IMR-90 (cell line): ENCODE measurements around the gene PODXL. TPM values are rescaled to one million over a fixed set of nuclear protein-coding genes. Genes with fewer than 3 reads are reported as not detected.

Experiments used
- ATAC-seq: fragments of 200-7000 bp; cut with Tn5 transposase; 2 replicates; pipeline ENCODE4 v1.9.1; 2020; ENCODE audit warnings: low read depth, mild to moderate bottlenecking, moderate library complexity
- BruUV-seq: library from RNA; stranded (reverse); fragments of 400-500 nt; replicated peaks from 2 replicates; lab custom pipeline; 2021; lab: Mats Ljungman, UMichigan
- CTCF ChIA-PET: fragments of 300-600 bp; formaldehyde crosslinking; extraction: SDS; loops from one replicate; lab custom pipeline; 2021; ENCODE audit warnings: antibody characterized with exemption; lab: Yijun Ruan, JAX
- POLR2A ChIA-PET: fragments of 300-600 bp; sonication (Branson Sonifier 250); formaldehyde crosslinking; loops from one replicate; lab custom pipeline; 2022; ENCODE audit warnings: antibody characterized with exemption; ENCODE audit not compliant: unreplicated experiment; lab: Charles Lee
- DNase-seq: peaks from one replicate; pipeline ENCODE4 v3.0.0; 2013
- H2AFZ ChIP-seq: replicated peaks from 2 replicates; pipeline ENCODE3; 2013; ENCODE audit warnings: low read length, mild to moderate bottlenecking; ENCODE audit not compliant: poor library complexity
- H2AK5ac ChIP-seq: 2 replicates; pipeline ENCODE4 v1.6.1; 2013; ENCODE audit warnings: low read depth, low read length, inconsistent platforms
- H2AK9ac ChIP-seq: replicated peaks from 2 replicates; pipeline ENCODE3; 2013; ENCODE audit warnings: mild to moderate bottlenecking, low read depth, low read length, moderate library complexity; ENCODE audit not compliant: poor library complexity
- H2BK120ac ChIP-seq: 2 replicates; pipeline ENCODE4 v1.6.1; 2013; ENCODE audit warnings: low read depth, low read length, inconsistent platforms
- H2BK15ac ChIP-seq: 3 replicates; pipeline ENCODE4 v1.6.1; 2013; ENCODE audit warnings: low read depth, low read length, inconsistent platforms
- H2BK20ac ChIP-seq: 2 replicates; pipeline ENCODE4 v1.6.1; 2013; ENCODE audit warnings: low read depth, mild to moderate bottlenecking, inconsistent platforms, low read length, moderate library complexity
- H2BK5ac ChIP-seq: 2 replicates; pipeline ENCODE4 v1.6.1; 2013; ENCODE audit warnings: mild to moderate bottlenecking, low read depth, low read length, inconsistent platforms; ENCODE audit not compliant: poor library complexity, severe bottlenecking
- H3K14ac ChIP-seq: replicated peaks from 2 replicates; pipeline ENCODE4 v1.6.1; 2013; ENCODE audit warnings: low read depth, low read length, inconsistent platforms
- H3K18ac ChIP-seq: 2 replicates; pipeline ENCODE4 v1.6.1; 2013; ENCODE audit warnings: low read depth, low read length, control low read depth
- H3K23ac ChIP-seq: 2 replicates; pipeline ENCODE4 v1.6.1; 2013; ENCODE audit warnings: low read depth, low read length, inconsistent platforms
- H3K27ac ChIP-seq: 2 replicates; pipeline ENCODE4 v1.5.1; 2013; ENCODE audit warnings: mild to moderate bottlenecking, control low read depth, low read length; ENCODE audit not compliant: insufficient read depth
- H3K27me3 ChIP-seq: 2 replicates; pipeline ENCODE4 v1.6.1; 2013; ENCODE audit warnings: low read length; ENCODE audit not compliant: control insufficient read depth, insufficient read depth
- H3K36me3 ChIP-seq: 2 replicates; pipeline ENCODE4 v1.6.1; 2013; ENCODE audit warnings: low read length, mixed read lengths; ENCODE audit not compliant: control insufficient read depth, insufficient read depth
- H3K4ac ChIP-seq: 2 replicates; pipeline ENCODE4 v1.6.1; 2013; ENCODE audit warnings: low read depth, low read length, inconsistent platforms
- H3K4me1 ChIP-seq: 2 replicates; pipeline ENCODE4 v1.6.1; 2013; ENCODE audit warnings: low read length, mixed read lengths; ENCODE audit not compliant: control insufficient read depth, insufficient read depth
- H3K4me2 ChIP-seq: 2 replicates; pipeline ENCODE4 v1.6.1; 2013; ENCODE audit warnings: low read depth, mild to moderate bottlenecking, control low read depth, low read length, moderate library complexity
- H3K4me3 ChIP-seq: 2 replicates; pipeline ENCODE4 v1.5.1; 2013; ENCODE audit warnings: low read depth, mild to moderate bottlenecking, control low read depth, low read length, moderate library complexity; ENCODE audit not compliant: insufficient read depth
- H3K56ac ChIP-seq: 2 replicates; pipeline ENCODE4 v1.6.1; 2013; ENCODE audit warnings: low read length, inconsistent platforms; ENCODE audit not compliant: insufficient read depth; ENCODE audit errors: extremely low read depth
- H3K79me1 ChIP-seq, 2 experiments: 2 replicates each; pipeline ENCODE4 v1.6.1; 2013; ENCODE audit warnings: low read length in 2 of 2, inconsistent platforms in 1 of 2, low read depth in 1 of 2
- H3K9ac ChIP-seq: 2 replicates; pipeline ENCODE4 v1.6.1; 2013; ENCODE audit warnings: low read depth, low read length, control low read depth
- H3K9me1 ChIP-seq: 2 replicates; pipeline ENCODE4 v1.6.1; 2013; ENCODE audit warnings: low read length, inconsistent platforms; ENCODE audit not compliant: insufficient read depth
- H3K9me3 ChIP-seq: 2 replicates; pipeline ENCODE4 v1.6.1; 2013; ENCODE audit warnings: low read length; ENCODE audit not compliant: control insufficient read depth, insufficient read depth
- H4K20me1 ChIP-seq: 2 replicates; pipeline ENCODE4 v1.6.1; 2013; ENCODE audit warnings: low read length, inconsistent platforms; ENCODE audit not compliant: insufficient read depth
- H4K5ac ChIP-seq: 2 replicates; pipeline ENCODE4 v1.6.1; 2013; ENCODE audit warnings: mild to moderate bottlenecking, low read depth, low read length, control low read depth
- H4K8ac ChIP-seq, 2 experiments: 2 replicates each; pipeline ENCODE4 v1.6.1; 2013; ENCODE audit warnings: low read depth in 2 of 2, low read length in 2 of 2, control low read depth in 1 of 2, inconsistent platforms in 1 of 2
- H4K91ac ChIP-seq: 2 replicates; pipeline ENCODE4 v1.6.1; 2013; ENCODE audit warnings: low read depth, low read length, inconsistent platforms; ENCODE audit not compliant: insufficient read depth
- BHLHE40 ChIP-seq: fragments of 150-350 bp; IDR thresholded peaks from 2 replicates; pipeline ENCODE4 v1.6.1; 2016; ENCODE audit warnings: mild to moderate bottlenecking, low read depth, low read length
- CEBPB ChIP-seq: IDR thresholded peaks from 2 replicates; pipeline ENCODE4 v1.6.1; 2012; ENCODE audit warnings: low read depth, low read length, improper control_type of control experiment
- CHD1 ChIP-seq: IDR thresholded peaks from 2 replicates; pipeline ENCODE4 v1.6.1; 2012; ENCODE audit warnings: low read depth, low read length, improper control_type of control experiment
- CTCF ChIP-seq: conservative IDR thresholded peaks from 2 replicates; pipeline ENCODE4 v1.5.1; 2012; ENCODE audit warnings: mild to moderate bottlenecking, low read depth, low read length, improper control_type of control experiment
- ELK1 ChIP-seq: fragments of 150-350 bp; IDR thresholded peaks from 2 replicates; pipeline ENCODE4 v1.6.1; 2016; ENCODE audit warnings: low read depth, mild to moderate bottlenecking, low read length, moderate library complexity, borderline replicate concordance
- MAFK ChIP-seq: IDR thresholded peaks from 2 replicates; pipeline ENCODE4 v1.6.1; 2012; ENCODE audit warnings: low read depth, low read length, improper control_type of control experiment
- MAZ ChIP-seq: IDR thresholded peaks from 2 replicates; pipeline ENCODE4 v1.6.1; 2012; ENCODE audit warnings: low read depth, mild to moderate bottlenecking, low read length, improper control_type of control experiment, moderate library complexity, borderline replicate concordance
- MXI1 ChIP-seq: IDR thresholded peaks from 2 replicates; pipeline ENCODE4 v1.6.1; 2012; ENCODE audit warnings: low read depth, mild to moderate bottlenecking, low read length, moderate library complexity, borderline replicate concordance
- NFE2L2 ChIP-seq: fragments of 150-350 bp; IDR thresholded peaks from 2 replicates; pipeline ENCODE4 v1.6.1; 2016; ENCODE audit warnings: low read depth, mild to moderate bottlenecking, low read length
- POLR2A ChIP-seq: IDR thresholded peaks from 2 replicates; pipeline ENCODE4 v1.6.1; 2012; ENCODE audit warnings: mild to moderate bottlenecking, low read depth, low read length
- RAD21 ChIP-seq: IDR thresholded peaks from 2 replicates; pipeline ENCODE4 v1.6.1; 2012; ENCODE audit warnings: low read length, improper control_type of control experiment
- RCOR1 ChIP-seq: IDR thresholded peaks from 2 replicates; pipeline ENCODE4 v1.6.1; 2012; ENCODE audit warnings: mild to moderate bottlenecking, low read length, improper control_type of control experiment; ENCODE audit not compliant: insufficient replicate concordance
- RFX5 ChIP-seq: IDR thresholded peaks from 2 replicates; pipeline ENCODE4 v1.8.0; 2012; ENCODE audit warnings: low read depth, mild to moderate bottlenecking, low read length, moderate library complexity
- SMC3 ChIP-seq: fragments of 150-350 bp; IDR thresholded peaks from 2 replicates; pipeline ENCODE4 v1.6.1; 2016; ENCODE audit warnings: low read depth, mild to moderate bottlenecking, antibody characterized with exemption, low read length, moderate library complexity
- USF2 ChIP-seq: fragments of 150-350 bp; IDR thresholded peaks from 2 replicates; pipeline ENCODE4 v1.6.1; 2017; ENCODE audit warnings: mild to moderate bottlenecking, antibody characterized with exemption, low read length, low read depth
- WGBS, 2 experiments: methylation state at CpG; one replicate each; pipeline versions ENCODE4 v1.1.5 to v1.1.7; 2013; ENCODE audit warnings: missing lambda C conversion rate in 2 of 2; ENCODE audit not compliant: insufficient read length in 1 of 2; ENCODE audit errors: extremely low coverage in 2 of 2; 5-methylcytosine and 5-hydroxymethylcytosine counted together
- dilution Hi-C: fragments of 300-500 bp; cut with HindIII; formaldehyde crosslinking; loops from one replicate; pipeline ENCODE4 v1.14.3; 2018; ENCODE audit warnings: low sequenced_read_pairs; ENCODE audit not compliant: unreplicated experiment
- in situ Hi-C: fragments of 300-500 bp; cut with MboI; formaldehyde crosslinking; loops from 3 replicates; pipeline ENCODE4 v1.14.3; 2019; ENCODE audit warnings: low sequenced_read_pairs, inconsistent platforms, mixed read lengths
- intact Hi-C: fragments of 100-400 bp; cut with micrococcal nuclease; formaldehyde crosslinking; loops from 2 replicates; pipeline ENCODE4 v1.10.0; 2022
- polyA plus RNA-seq, 3 experiments: library from polyadenylated mRNA; depleted of rRNA; stranded (reverse); fragments of >200 nt; gene quantifications; 2 replicates each; pipeline ENCODE4 v1.2.3, GENCODE V29; 2012; ENCODE audit warnings: low replicate concordance in 1 of 3
- total RNA-seq: library from RNA; depleted of rRNA; stranded (reverse); fragments of >200 nt; gene quantifications from 2 replicates; pipeline ENCODE4 v1.2.3, GENCODE V29; 2012

Gene PODXL
- total and polyA plus RNA-seq, 2 of the 4 experiments (the other 2 are of a cell fraction), result 1.3 to 3.8 TPM

GRCh38 chr7:131486346-131486745, 70.1 kb downstream of the PODXL start:
- H3K56ac ChIP-seq, result no peak overlapping the region
- TF ChIP-seq ELK1, result no peak
- no peak for TF ChIP-seq RAD21
- no peak for TF ChIP-seq USF2
- TF ChIP-seq POLR2A, result no peak
- no peak for TF ChIP-seq SMC3
- no peak for TF ChIP-seq BHLHE40
- no peak for TF ChIP-seq MAFK
- TF ChIP-seq RCOR1, result no peak
- no peak for TF ChIP-seq RFX5
- no peak for TF ChIP-seq CTCF
- no peak for TF ChIP-seq NFE2L2
- TF ChIP-seq MXI1, result no peak
- no peak for TF ChIP-seq MAZ
- no peak for TF ChIP-seq CEBPB
- no peak for TF ChIP-seq CHD1
- H3K27ac ChIP-seq, result no peak overlapping the region
- no TSS peak for BruUV-seq
- H2AFZ ChIP-seq, result no peak overlapping the region
- intact Hi-C loops, result no loop called here
- H3K14ac ChIP-seq, result no peak overlapping the region
- no peak overlapping the region for H2AK9ac ChIP-seq
- no peak overlapping the region for H3K23ac ChIP-seq
- no peak overlapping the region for H2BK5ac ChIP-seq
- peak; percentile 36 for ATAC-seq
- H3K4me3 ChIP-seq, result no peak overlapping the region
- H3K9ac ChIP-seq, result no peak overlapping the region
- no peak overlapping the region for H2BK15ac ChIP-seq
- no CpG with 5 or more reads among the region's 2 CpGs for WGBS, 2 experiments
- H2BK20ac ChIP-seq, result no peak overlapping the region
- no peak overlapping the region for H4K8ac ChIP-seq
- no peak overlapping the region for H3K4ac ChIP-seq
- no peak overlapping the region for H4K5ac ChIP-seq
- H3K36me3 ChIP-seq, result peaks cover 9% of the 10 kb centered on the region
- POLR2A ChIA-PET, result no interaction called here
- peaks cover 0 to 6% of the 10 kb centered on the region in 2 experiments; a peak in 2 of 4 replicates for H3K79me1 ChIP-seq
- H3K27me3 ChIP-seq, result no peaks in the 10 kb centered on the region
- no peak overlapping the region for H2BK120ac ChIP-seq
- dilution Hi-C loops, result no loop called here
- H4K20me1 ChIP-seq, result no peaks in the 10 kb centered on the region
- peaks cover 3% of the 10 kb centered on the region; the same call in 1 of the 2 replicates for H3K9me1 ChIP-seq
- no peak overlapping the region for H2AK5ac ChIP-seq
- no peaks in the 10 kb centered on the region for H3K4me1 ChIP-seq
- no peak overlapping the region for H3K4me2 ChIP-seq
- no peak overlapping the region for H4K91ac ChIP-seq
- in situ Hi-C loops, result no loop called here
- no peak overlapping the region for H3K18ac ChIP-seq
- H3K9me3 ChIP-seq, result no peaks in the 10 kb centered on the region
- CTCF ChIA-PET, result no interaction called here
- DNase-seq, result no peak
